Glutamatergic neuron (in vitro differentiated cells): ENCODE measurements around the gene ADARB2. TPM values are rescaled to one million over a fixed set of nuclear protein-coding genes. Genes with fewer than 3 reads are reported as not detected.

ENCODE experiments used
- DNase-seq: peaks from one replicate; pipeline ENCODE4 v3.0.0; 2022
- H3K27ac Mint-ChIP-seq: one replicate; pipeline ENCODE4 v1.8.0; 2020; ENCODE audit warnings: mild to moderate bottlenecking, mixed read lengths, inconsistent platforms; ENCODE audit not compliant: unreplicated experiment
- H3K27me3 Mint-ChIP-seq: one replicate; pipeline ENCODE4 v1.8.0; 2020; ENCODE audit warnings: mild to moderate bottlenecking, moderate library complexity, mixed read lengths, inconsistent platforms; ENCODE audit not compliant: unreplicated experiment
- H3K36me3 Mint-ChIP-seq: one replicate; pipeline ENCODE4 v1.8.0; 2020; ENCODE audit warnings: mild to moderate bottlenecking, mixed read lengths, inconsistent platforms; ENCODE audit not compliant: unreplicated experiment
- H3K4me1 Mint-ChIP-seq: one replicate; pipeline ENCODE4 v1.8.0; 2020; ENCODE audit warnings: mild to moderate bottlenecking, low read depth, mixed read lengths, inconsistent platforms; ENCODE audit not compliant: unreplicated experiment
- H3K4me3 Mint-ChIP-seq: one replicate; pipeline ENCODE4 v1.8.0; 2020; ENCODE audit warnings: mild to moderate bottlenecking, mixed read lengths, inconsistent platforms; ENCODE audit not compliant: unreplicated experiment
- H3K9me3 Mint-ChIP-seq: one replicate; pipeline ENCODE4 v1.8.0; 2020; ENCODE audit warnings: mild to moderate bottlenecking, moderate library complexity, mixed read lengths, inconsistent platforms; ENCODE audit not compliant: unreplicated experiment
- CTCF ChIP-seq: fragments of 200-600 bp; sonication (generic); IDR thresholded peaks from one replicate; pipeline ENCODE4 v1.5.0; 2021; ENCODE audit not compliant: partially characterized antibody, unreplicated experiment
- total RNA-seq: library from RNA; stranded (reverse); fragmentation: NEBNext Ultra II Directional; extraction: Animal tissue kit (Norgen Biotek cat#: 25700); gene quantifications from one replicate; pipeline ENCODE4 v1.2.1, GENCODE V29; 2021; ENCODE audit not compliant: unreplicated experiment

The ADARB2 gene
- total RNA-seq, 1 donor from 2014 or later = 20.6 TPM

- DNase-seq = peak; percentile 11
- H3K27ac Mint-ChIP-seq = no peak overlapping the region
- peaks cover 8% of the 10 kb centered on the region for H3K4me1 Mint-ChIP-seq
- H3K36me3 Mint-ChIP-seq = no peaks in the 10 kb centered on the region
- no peak overlapping the region for H3K4me3 Mint-ChIP-seq
- TF ChIP-seq CTCF = no peak
- H3K27me3 Mint-ChIP-seq = peaks cover 3% of the 10 kb centered on the region
- peaks cover 5% of the 10 kb centered on the region for H3K9me3 Mint-ChIP-seq
Observed at GRCh38 chr10:1187855-1188557, 549.3 kb downstream of the ADARB2 start.

- peaks cover 3% of the 10 kb centered on the region for H3K27me3 Mint-ChIP-seq
- peak; percentile 9 for DNase-seq
- peaks cover 5% of the 10 kb centered on the region for H3K9me3 Mint-ChIP-seq
- H3K36me3 Mint-ChIP-seq = no peaks in the 10 kb centered on the region
- no peak overlapping the region for H3K4me3 Mint-ChIP-seq
- no peak for TF ChIP-seq CTCF
- no peak overlapping the region for H3K27ac Mint-ChIP-seq
- peaks cover 8% of the 10 kb centered on the region for H3K4me1 Mint-ChIP-seq
Observed at GRCh38 chr10:1187151-1187854, 550.0 kb downstream of the ADARB2 start.

GRCh38 chr10:1186683-1186990 lies 550.7 kb downstream of the ADARB2 start:
- peaks cover 5% of the 10 kb centered on the region for H3K9me3 Mint-ChIP-seq

GRCh38 chr10:1185911-1186682 lies 551.2 kb downstream of the ADARB2 start:
- Mint-ChIP-seq H3K27me3 (peaks cover 4% of the 10 kb centered on the region), H3K4me3 (no peak overlapping the region), H3K4me1 (peaks cover 8% of the 10 kb centered on the region), H3K36me3 (no peaks in the 10 kb centered on the region), H3K27ac (no peak overlapping the region), H3K9me3 (peaks cover 5% of the 10 kb centered on the region)
- no peak for TF ChIP-seq CTCF
- peak; percentile 6 for DNase-seq

More at GRCh38 chr10:1186683-1186990, 550.7 kb downstream of the ADARB2 start:
- TF ChIP-seq CTCF = no peak
- Mint-ChIP-seq H3K4me1 (peaks cover 8% of the 10 kb centered on the region), H3K4me3 (no peak overlapping the region), H3K36me3 (no peaks in the 10 kb centered on the region), H3K27me3 (peaks cover 4% of the 10 kb centered on the region), H3K27ac (no peak overlapping the region)
- no peak for DNase-seq
